SK-N-MC (cell line): Measurements from ENCODE around the gene SLC10A2.

ENCODE experiments used
- DNase-seq: peaks from one replicate; pipeline ENCODE4 v3.0.0-alpha.2; 2011; ENCODE audit warnings: low read depth, low spot score
- H3K27ac ChIP-seq: fragments of 200-600 bp; sonication (generic); 2 replicates; pipeline ENCODE4 v1.5.1; 2016; ENCODE audit warnings: mixed run types
- H3K36me3 ChIP-seq: fragments of 200-600 bp; sonication (generic); 2 replicates; pipeline ENCODE4 v1.6.1; 2017; ENCODE audit warnings: antibody characterized with exemption, low read length, mixed read lengths; ENCODE audit not compliant: insufficient read depth
- H3K4me3 ChIP-seq: fragments of 200-600 bp; sonication (generic); 2 replicates; pipeline ENCODE4 v1.5.1; 2016
- H3K9ac ChIP-seq: fragments of 200-600 bp; sonication (generic); 2 replicates; pipeline ENCODE4 v1.8.0; 2017; ENCODE audit warnings: mixed run types, mixed read lengths; ENCODE audit not compliant: insufficient read length
- H3K9me3 ChIP-seq: fragments of 200-600 bp; sonication (generic); 2 replicates; pipeline ENCODE4 v1.6.1; 2017; ENCODE audit warnings: low read depth, mild to moderate bottlenecking, antibody characterized with exemption, low read length, moderate library complexity, mixed read lengths
- EZH2 ChIP-seq: fragments of 200-600 bp; sonication (generic); IDR thresholded peaks from one replicate; pipeline ENCODE4 v1.6.1; 2017; ENCODE audit warnings: antibody characterized with exemption
- FOXP2 ChIP-seq: optimal IDR thresholded peaks from 2 replicates; pipeline ENCODE3; 2011; ENCODE audit warnings: mild to moderate bottlenecking, moderate library complexity; ENCODE audit not compliant: insufficient read depth; ENCODE audit errors: extremely low read length, control extremely low read depth
- POLR2AphosphoS5 ChIP-seq: IDR thresholded peaks from 2 replicates; pipeline ENCODE4 v1.6.1; 2012; ENCODE audit warnings: mild to moderate bottlenecking, low read depth, low read length, borderline replicate concordance

The SLC10A2 gene

DNA sequence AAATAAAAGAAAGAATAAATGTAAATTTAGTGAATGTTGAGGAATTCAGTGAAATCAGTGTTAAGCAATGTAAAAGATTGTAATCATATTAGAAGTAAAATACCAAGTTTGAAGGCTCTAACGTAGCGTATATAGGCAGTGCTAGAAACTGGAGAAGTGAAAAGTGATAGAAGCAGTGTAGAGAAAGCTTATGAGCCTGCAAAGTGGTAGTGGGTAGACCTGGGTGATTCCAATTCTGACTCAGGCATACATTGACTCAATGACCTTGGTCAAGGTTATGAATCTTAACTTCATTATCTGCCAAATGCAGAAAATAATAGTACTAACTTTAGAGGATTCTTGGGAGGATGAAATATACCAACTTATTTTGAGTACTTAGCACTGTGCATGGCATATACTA, 4.1 kb downstream of the SLC10A2 start:
- no peak for DNase-seq
- no peak overlapping the region for H3K27ac ChIP-seq
- H3K36me3 ChIP-seq: no peaks in the 10 kb centered on the region
- TF ChIP-seq EZH2 (no peak), POLR2AphosphoS5 (no peak), FOXP2 (no peak)
- H3K9me3 ChIP-seq: no peaks in the 10 kb centered on the region
- H3K9ac ChIP-seq: no peak overlapping the region
- no peak overlapping the region for H3K4me3 ChIP-seq

DNA sequence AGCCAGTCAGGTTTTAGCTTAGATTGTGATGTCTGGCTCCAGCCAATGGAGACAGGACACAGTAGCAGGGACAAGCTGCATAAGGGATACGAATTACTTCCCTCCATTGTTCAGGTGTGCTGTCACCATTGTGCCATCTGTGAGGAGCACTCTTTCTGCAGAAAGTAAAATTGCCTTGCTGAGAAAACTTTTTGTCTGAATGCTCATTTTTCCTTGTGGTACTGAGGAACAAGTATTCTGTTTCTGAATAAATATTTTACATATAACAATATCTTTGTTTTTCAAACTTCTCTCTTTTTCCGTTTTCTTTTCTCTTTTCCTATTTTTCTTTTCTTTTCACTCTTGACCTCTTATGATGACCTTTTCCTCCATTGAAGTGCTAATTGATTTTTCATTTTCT, 10.2 kb downstream of the SLC10A2 start:
- no peak overlapping the region for H3K4me3 ChIP-seq
- DNase-seq: no peak
- H3K27ac ChIP-seq: no peak overlapping the region
- H3K9me3 ChIP-seq: no peaks in the 10 kb centered on the region
- H3K36me3 ChIP-seq: no peaks in the 10 kb centered on the region
- H3K9ac ChIP-seq: no peak overlapping the region
- no peak for TF ChIP-seq POLR2AphosphoS5
- TF ChIP-seq EZH2: no peak
- TF ChIP-seq FOXP2: no peak

DNA sequence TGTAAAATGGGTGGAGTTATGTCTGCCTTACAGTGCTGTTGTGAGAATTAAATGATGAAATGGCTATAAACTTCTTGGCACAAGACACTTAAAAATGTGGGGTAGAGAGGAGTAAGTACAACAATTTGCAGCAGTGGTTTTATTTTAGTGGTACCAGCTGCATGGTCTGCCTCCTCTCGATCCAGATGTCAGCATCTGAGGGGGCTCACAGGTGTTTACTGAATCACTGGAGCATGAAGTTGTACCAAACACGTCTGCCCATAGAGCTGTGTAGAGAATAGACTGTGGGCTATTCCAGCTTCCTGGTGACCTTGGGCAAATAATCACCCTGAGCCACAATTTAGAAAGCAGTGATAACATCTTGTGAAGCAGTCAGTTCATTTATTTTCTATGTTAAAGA, 11.1 kb downstream of the SLC10A2 start:
- TF ChIP-seq POLR2AphosphoS5 (no peak), EZH2 (no peak), FOXP2 (no peak)
- no peaks in the 10 kb centered on the region for H3K36me3 ChIP-seq
- no peak overlapping the region for H3K27ac ChIP-seq
- no peak overlapping the region for H3K4me3 ChIP-seq
- H3K9ac ChIP-seq: no peak overlapping the region
- H3K9me3 ChIP-seq: no peaks in the 10 kb centered on the region
- no peak for DNase-seq

DNA sequence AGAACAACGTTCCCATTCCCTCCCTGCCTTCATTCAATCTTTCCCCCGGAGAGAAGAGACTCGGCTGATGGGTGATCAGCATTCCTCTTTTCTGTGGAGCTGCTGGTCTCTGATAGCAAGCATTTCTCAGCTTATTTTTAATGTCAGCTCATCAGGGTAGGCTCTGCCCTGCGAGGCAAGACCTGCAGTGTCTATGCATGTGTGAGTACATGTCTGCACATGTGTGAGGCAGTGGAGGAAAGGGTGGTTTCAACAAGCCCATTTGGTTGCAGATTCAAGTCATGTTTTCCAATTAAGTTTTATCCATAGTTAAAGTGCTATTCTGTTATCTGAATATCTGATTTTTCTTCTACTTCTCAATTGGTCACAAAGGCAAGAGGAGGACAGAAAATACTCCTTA, 19.5 kb downstream of the SLC10A2 start:
- Histone ChIP-seq H3K4me3 (no peak overlapping the region), H3K36me3 (no peaks in the 10 kb centered on the region), H3K27ac (no peak overlapping the region), H3K9me3 (no peaks in the 10 kb centered on the region), H3K9ac (no peak overlapping the region)
- no peak for TF ChIP-seq POLR2AphosphoS5
- TF ChIP-seq EZH2: no peak
- no peak for TF ChIP-seq FOXP2
- no peak for DNase-seq

DNA sequence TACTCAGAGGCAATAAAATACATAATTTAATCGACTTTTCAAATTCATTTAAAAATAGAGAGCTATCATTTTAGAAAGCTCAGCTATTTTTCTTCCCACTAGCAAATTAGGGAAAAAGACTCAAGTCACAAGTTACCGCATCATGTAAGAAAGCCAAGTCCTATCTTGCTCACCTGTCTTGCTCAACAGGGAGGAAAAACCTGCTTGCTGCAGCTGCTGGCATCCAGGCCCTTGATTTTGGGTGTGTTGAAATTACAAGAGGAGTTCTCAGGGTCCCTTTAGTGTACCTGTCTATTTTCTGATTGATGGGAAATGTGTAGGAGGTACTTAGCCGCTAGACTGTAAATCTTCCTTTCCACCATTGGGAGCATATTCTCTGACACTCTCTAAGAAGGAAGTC, 22.2 kb downstream of the SLC10A2 start:
- Histone ChIP-seq H3K27ac (no peak overlapping the region), H3K36me3 (no peaks in the 10 kb centered on the region), H3K4me3 (no peak overlapping the region), H3K9ac (no peak overlapping the region), H3K9me3 (no peaks in the 10 kb centered on the region)
- no peak for DNase-seq
- TF ChIP-seq EZH2: no peak
- no peak for TF ChIP-seq FOXP2

DNA sequence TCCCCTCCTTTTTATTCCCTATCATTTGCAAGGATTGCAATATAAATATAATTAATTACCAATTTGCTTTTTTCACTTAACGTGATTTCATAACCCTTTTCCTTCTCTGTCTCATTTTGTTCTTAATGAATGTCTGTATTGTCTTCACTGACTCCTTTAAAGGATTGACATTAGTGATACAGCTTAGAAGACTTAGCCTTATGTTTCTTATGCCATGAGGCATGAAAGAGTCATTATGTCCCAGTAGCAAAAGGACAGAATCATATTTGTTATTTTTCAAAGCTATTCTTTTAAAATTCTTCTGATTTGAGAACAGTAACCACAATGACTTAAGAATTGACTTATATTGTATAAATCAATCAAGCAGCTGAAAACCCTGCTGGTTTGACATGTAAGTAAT, 26.2 kb downstream of the SLC10A2 start:
- Histone ChIP-seq H3K9me3 (no peaks in the 10 kb centered on the region), H3K27ac (no peak overlapping the region), H3K36me3 (no peaks in the 10 kb centered on the region), H3K4me3 (no peak overlapping the region), H3K9ac (no peak overlapping the region)
- DNase-seq: no peak
- TF ChIP-seq POLR2AphosphoS5: no peak
- no peak for TF ChIP-seq FOXP2
- TF ChIP-seq EZH2: no peak

DNA sequence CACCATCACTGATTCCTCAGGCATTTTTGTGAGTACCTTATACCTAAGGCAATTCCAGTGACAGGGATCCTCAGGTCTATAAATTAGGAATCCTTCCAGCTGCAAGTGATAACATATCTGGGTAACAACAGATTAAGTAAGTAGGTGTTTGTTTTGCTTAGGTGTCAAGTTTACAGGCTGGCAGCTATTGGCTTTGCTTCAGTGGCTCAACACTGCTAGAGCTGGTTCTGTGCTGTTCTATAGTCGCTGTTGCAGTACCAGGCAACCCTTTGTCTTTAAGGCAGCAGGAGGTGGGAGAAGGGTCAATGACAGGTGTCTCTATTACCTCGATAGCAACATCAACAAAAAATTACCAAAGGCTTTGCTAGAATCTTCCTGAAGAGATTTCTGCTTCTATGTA, 27.0 kb downstream of the SLC10A2 start:
- Histone ChIP-seq H3K4me3 (no peak overlapping the region), H3K36me3 (no peaks in the 10 kb centered on the region), H3K9me3 (no peaks in the 10 kb centered on the region), H3K9ac (no peak overlapping the region), H3K27ac (no peak overlapping the region)
- TF ChIP-seq EZH2 (no peak), POLR2AphosphoS5 (no peak), FOXP2 (no peak)
- DNase-seq: no peak

DNA sequence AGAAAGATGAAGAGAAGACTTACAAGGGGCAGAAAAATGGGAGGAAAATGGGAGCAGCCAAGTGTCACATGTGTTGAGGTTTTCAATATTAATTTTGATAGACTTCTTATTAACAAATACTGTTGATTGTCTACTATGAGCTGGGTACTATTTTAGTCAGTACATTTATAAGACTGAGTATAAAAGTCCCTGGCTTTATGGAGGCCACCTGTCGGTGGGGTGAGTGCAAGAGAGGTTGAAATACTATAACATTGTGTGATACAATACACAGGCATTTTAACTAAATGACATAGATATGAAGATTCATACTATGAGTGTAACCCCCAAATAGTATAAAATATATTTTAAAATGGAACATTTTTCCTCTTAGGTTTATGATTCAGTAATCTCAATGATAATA, 29.9 kb downstream of the SLC10A2 start:
- H3K36me3 ChIP-seq: no peaks in the 10 kb centered on the region
- TF ChIP-seq EZH2 (no peak), POLR2AphosphoS5 (no peak), FOXP2 (no peak)
- H3K27ac ChIP-seq: no peak overlapping the region
- no peak for DNase-seq
- no peak overlapping the region for H3K9ac ChIP-seq
- H3K9me3 ChIP-seq: no peaks in the 10 kb centered on the region
- H3K4me3 ChIP-seq: no peak overlapping the region

DNA sequence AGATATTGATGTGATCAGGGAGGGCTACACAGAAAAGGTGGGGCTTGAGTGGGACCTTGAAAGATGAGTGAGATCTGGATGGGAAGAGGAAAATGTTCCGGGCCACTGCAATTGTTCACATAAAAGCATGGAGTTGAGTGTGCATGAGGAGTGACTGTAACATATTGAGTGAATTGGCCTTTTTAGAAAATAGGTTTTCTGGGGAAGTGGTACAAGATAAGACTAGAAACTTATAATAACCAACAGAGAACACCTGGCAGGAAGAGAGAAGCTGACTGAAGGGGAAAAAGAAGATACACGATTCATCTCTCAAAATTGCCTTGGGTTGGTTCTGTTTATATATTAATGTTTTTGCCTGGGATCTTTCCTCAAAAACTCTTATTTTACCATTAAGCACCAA, 32.2 kb downstream of the SLC10A2 start:
- no peak for DNase-seq
- TF ChIP-seq FOXP2: no peak
- Histone ChIP-seq H3K9me3 (no peaks in the 10 kb centered on the region), H3K9ac (no peak overlapping the region), H3K36me3 (no peaks in the 10 kb centered on the region), H3K4me3 (no peak overlapping the region), H3K27ac (no peak overlapping the region)

DNA sequence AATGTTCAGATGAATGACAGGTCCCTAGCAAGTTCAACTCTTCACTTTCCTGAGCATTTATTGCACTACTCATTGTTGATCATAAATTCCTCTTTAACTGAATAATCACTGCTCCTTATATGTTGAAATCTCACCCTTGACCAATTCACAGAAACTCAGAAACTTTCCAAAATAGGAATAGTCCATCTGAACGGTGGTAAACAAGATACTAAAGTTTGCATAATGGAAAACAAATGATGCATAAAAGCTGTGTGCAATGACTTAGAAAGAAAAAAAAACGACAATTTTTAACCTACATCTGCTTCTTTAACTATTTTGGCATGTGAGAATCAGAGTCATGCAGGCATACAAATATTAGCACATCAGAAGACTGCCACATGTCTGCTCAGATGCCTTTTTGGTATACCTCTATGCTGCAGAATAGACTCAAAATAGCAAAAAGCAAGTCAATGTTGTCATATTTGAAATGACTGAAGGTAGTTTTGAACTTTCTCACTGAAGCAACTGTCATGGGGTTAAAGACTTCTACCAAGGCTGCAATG, 34.8 kb downstream of the SLC10A2 start:
- no peaks in the 10 kb centered on the region for H3K9me3 ChIP-seq
- TF ChIP-seq FOXP2 (no peak), EZH2 (no peak), POLR2AphosphoS5 (no peak)
- no peak overlapping the region for H3K27ac ChIP-seq
- no peak overlapping the region for H3K4me3 ChIP-seq
- no peaks in the 10 kb centered on the region for H3K36me3 ChIP-seq
- DNase-seq: no peak
- no peak overlapping the region for H3K9ac ChIP-seq
